DND-41 (cell line): ENCODE measurements around the gene OR13H1.

ENCODE experiments used
- ATAC-seq: fragments of 200-7000 bp; cut with Tn5 transposase; 3 replicates; pipeline ENCODE4 v1.9.1; 2021; ENCODE audit warnings: low read depth; ENCODE audit not compliant: insufficient read depth
- DNase-seq: peaks from one replicate; pipeline ENCODE4 v3.0.0-alpha.2; 2020
- H2AFZ ChIP-seq: 2 replicates; pipeline ENCODE4 v1.6.0; 2012; ENCODE audit warnings: low read depth, low read length
- H3K27ac ChIP-seq: 2 replicates; pipeline ENCODE4 v1.5.1; 2012; ENCODE audit warnings: low read length, inconsistent platforms
- H3K27me3 ChIP-seq: fragments of 200-600 bp; sonication (generic); 2 replicates; pipeline ENCODE4 v1.6.0; 2012; ENCODE audit warnings: low read length, mild to moderate bottlenecking, inconsistent platforms; ENCODE audit not compliant: insufficient read depth, poor library complexity
- H3K36me3 ChIP-seq: 2 replicates; pipeline ENCODE4 v1.5.1; 2012; ENCODE audit warnings: low read length, inconsistent platforms; ENCODE audit not compliant: insufficient read depth
- H3K4me1 ChIP-seq: 2 replicates; pipeline ENCODE4 v1.5.1; 2012; ENCODE audit warnings: mild to moderate bottlenecking, low read length; ENCODE audit not compliant: insufficient read depth
- H3K4me2 ChIP-seq: 2 replicates; pipeline ENCODE4 v1.6.0; 2012; ENCODE audit warnings: mild to moderate bottlenecking, moderate library complexity, low read length, inconsistent platforms; ENCODE audit not compliant: insufficient read depth
- H3K4me3 ChIP-seq, 2 experiments: fragments of 200-600 bp in 1 of 2; shearing (Covaris generic) in 1 of 2; 2 replicates each; pipeline ENCODE4 v1.5.1; 2012 to 2016; ENCODE audit warnings: inconsistent platforms in 2 of 2, low read length in 2 of 2, mild to moderate bottlenecking in 2 of 2, low read depth in 1 of 2, moderate library complexity in 1 of 2
- H3K79me2 ChIP-seq: 2 replicates; pipeline ENCODE4 v1.6.0; 2012; ENCODE audit warnings: low read length, inconsistent platforms; ENCODE audit not compliant: insufficient read depth
- H3K9ac ChIP-seq: 2 replicates; pipeline ENCODE4 v1.6.0; 2012; ENCODE audit warnings: low read depth, mild to moderate bottlenecking, inconsistent platforms, low read length, moderate library complexity
- H3K9me3 ChIP-seq: 2 replicates; pipeline ENCODE4 v1.5.1; 2012; ENCODE audit warnings: low read length, moderate library complexity, mild to moderate bottlenecking, inconsistent platforms; ENCODE audit not compliant: insufficient read depth, severe bottlenecking
- H4K20me1 ChIP-seq: 2 replicates; pipeline ENCODE4 v1.6.0; 2012; ENCODE audit warnings: low read length; ENCODE audit not compliant: insufficient read depth
- CTCF ChIP-seq: IDR thresholded peaks from 2 replicates; pipeline ENCODE4 v1.5.1; 2012; ENCODE audit warnings: borderline replicate concordance, low read length, moderate library complexity, mild to moderate bottlenecking; ENCODE audit not compliant: poor library complexity, severe bottlenecking; ENCODE audit errors: extremely low read depth
- EZH2 ChIP-seq: IDR thresholded peaks from 3 replicates; pipeline ENCODE4 v1.6.1; 2012; ENCODE audit warnings: borderline replicate concordance, low read depth, mild to moderate bottlenecking, moderate library complexity, low read length, inconsistent platforms; ENCODE audit not compliant: severe bottlenecking

The OR13H1 gene

DNA sequence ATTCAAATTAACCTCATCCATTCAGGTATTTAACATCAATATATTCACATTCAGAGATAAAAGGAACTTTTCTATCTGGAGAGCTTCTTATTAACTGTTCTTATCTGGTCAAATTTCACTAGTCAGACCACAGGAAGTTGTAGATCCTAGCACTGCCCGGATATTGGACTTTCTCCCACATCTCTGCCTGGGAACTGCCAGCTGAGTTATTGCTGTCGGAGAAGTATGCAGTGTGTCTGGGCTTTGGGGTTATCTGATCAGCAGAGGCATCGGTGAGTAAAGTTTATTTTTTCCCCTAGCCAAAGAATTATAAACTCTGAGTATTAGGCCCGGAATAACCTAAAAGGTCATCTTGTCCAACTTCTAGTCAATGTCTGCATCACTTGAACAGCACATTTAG lies 45.1 kb downstream of the OR13H1 start:
- Histone ChIP-seq H3K4me3 (no peak overlapping the region), H3K9me3 (no peaks in the 10 kb centered on the region), H3K36me3 (no peaks in the 10 kb centered on the region), H3K4me1 (no peaks in the 10 kb centered on the region), H3K9ac (no peak overlapping the region), H3K4me2 (no peak overlapping the region), H4K20me1 (no peaks in the 10 kb centered on the region), H3K79me2 (no peaks in the 10 kb centered on the region), H3K27me3 (no peaks in the 10 kb centered on the region), H3K27ac (no peak overlapping the region), H2AFZ (no peak overlapping the region)
- ATAC-seq, result no peak
- no peak for TF ChIP-seq EZH2
- TF ChIP-seq CTCF, result no peak
- DNase-seq, result no peak
